WTC11 (cell line): Measurements from ENCODE around the gene ZFP36L1.

Source experiments
- ATF2 ChIP-seq: sonication (generic); formaldehyde crosslinking; IDR thresholded peaks from 2 replicates; pipeline ENCODE4 v1.8.1; 2022; ENCODE audit warnings: low read depth, missing genetic modification reagents, borderline replicate concordance
- CBFB ChIP-seq: sonication (generic); formaldehyde crosslinking; IDR thresholded peaks from 2 replicates; pipeline ENCODE4 v1.8.1; 2022; ENCODE audit warnings: mild to moderate bottlenecking, low read depth, missing genetic modification reagents
- CTCF ChIP-seq: fragments of 200-600 bp; IDR thresholded peaks from 2 replicates; pipeline ENCODE4 v1.8.0; 2022; ENCODE audit warnings: antibody characterized with exemption
- E2F4 ChIP-seq: sonication (generic); formaldehyde crosslinking; IDR thresholded peaks from 2 replicates; pipeline ENCODE4 v1.8.1; 2022; ENCODE audit warnings: low read depth, mild to moderate bottlenecking, moderate library complexity, missing genetic modification reagents, borderline replicate concordance
- FOXJ3 ChIP-seq: sonication (generic); formaldehyde crosslinking; IDR thresholded peaks from 2 replicates; pipeline ENCODE4 v1.9.0; 2021; ENCODE audit warnings: missing genetic modification reagents, mild to moderate bottlenecking, borderline replicate concordance
- FOXP4 ChIP-seq: sonication (generic); formaldehyde crosslinking; IDR thresholded peaks from 2 replicates; pipeline ENCODE4 v1.8.0; 2022; ENCODE audit warnings: mild to moderate bottlenecking, missing genetic modification reagents
- JUN ChIP-seq: sonication (generic); formaldehyde crosslinking; IDR thresholded peaks from 2 replicates; pipeline ENCODE4 v1.8.0; 2023; ENCODE audit warnings: mild to moderate bottlenecking, missing genetic modification reagents
- MAX ChIP-seq: sonication (generic); formaldehyde crosslinking; IDR thresholded peaks from 2 replicates; pipeline ENCODE4 v1.8.0; 2022; ENCODE audit warnings: mild to moderate bottlenecking, missing genetic modification reagents
- RORB ChIP-seq: fragments of 250-450 bp; sonication (Bioruptor Pico); IDR thresholded peaks from 2 replicates; pipeline ENCODE4 v1.9.0; 2021; ENCODE audit warnings: mild to moderate bottlenecking
- TEAD4 ChIP-seq: sonication (generic); formaldehyde crosslinking; IDR thresholded peaks from 2 replicates; pipeline ENCODE4 v1.8.0; 2022; ENCODE audit warnings: mild to moderate bottlenecking, missing genetic modification reagents
- USF1 ChIP-seq: sonication (generic); formaldehyde crosslinking; IDR thresholded peaks from 2 replicates; pipeline ENCODE4 v1.8.0; 2022; ENCODE audit warnings: mild to moderate bottlenecking, missing genetic modification reagents
- ZNF138 ChIP-seq: sonication (generic); formaldehyde crosslinking; conservative IDR thresholded peaks from 2 replicates; pipeline ENCODE4 v1.8.1; 2022; ENCODE audit warnings: mild to moderate bottlenecking, moderate library complexity, missing genetic modification reagents

GRCh38 chr14:68801631-68802030 is 8.8 kb upstream of the ZFP36L1 start:
- no peak for TF ChIP-seq CTCF
- TF ChIP-seq ATF2 (CRISPR knock-in tag): no peak
- no peak for TF ChIP-seq MAX
- no peak for TF ChIP-seq E2F4 (CRISPR knock-in tag)
- TF ChIP-seq JUN (CRISPR knock-in tag): no peak
- TF ChIP-seq USF1 (CRISPR knock-in tag): no peak
- TF ChIP-seq FOXP4 (CRISPR knock-in tag): no peak
- no peak for TF ChIP-seq FOXJ3 (CRISPR knock-in tag)
- TF ChIP-seq ZNF138 (CRISPR knock-in tag): no peak
- no peak for TF ChIP-seq CBFB (CRISPR knock-in tag)
- TF ChIP-seq TEAD4 (CRISPR knock-in tag): no peak
- TF ChIP-seq RORB (CRISPR knock-in tag): no peak
